HepG2 (cell line): Measurements from ENCODE around the gene WNK4. TPM values are rescaled to one million over a fixed set of nuclear protein-coding genes. Genes with fewer than 3 reads are reported as not detected.

Experiments used
- GFI1 ChIP-seq: sonication (generic); formaldehyde crosslinking; IDR thresholded peaks from 2 replicates; pipeline ENCODE4 v1.5.0; 2020; ENCODE audit warnings: missing genetic modification reagents, mild to moderate bottlenecking, borderline replicate concordance
- GLI4 ChIP-seq: sonication (generic); formaldehyde crosslinking; IDR thresholded peaks from 2 replicates; pipeline ENCODE4 v1.5.1; 2020; ENCODE audit warnings: missing genetic modification reagents, mild to moderate bottlenecking, moderate library complexity, borderline replicate concordance
- JDP2 ChIP-seq: sonication (generic); formaldehyde crosslinking; IDR thresholded peaks from 2 replicates; pipeline ENCODE4 v1.8.1; 2022; ENCODE audit warnings: missing genetic modification reagents, borderline replicate concordance
- JUN ChIP-seq: sonication (generic); formaldehyde crosslinking; IDR thresholded peaks from 2 replicates; pipeline ENCODE4 v1.4.0; 2020; ENCODE audit warnings: mild to moderate bottlenecking, missing genetic modification reagents
- MLLT10 ChIP-seq: sonication (generic); formaldehyde crosslinking; IDR thresholded peaks from 2 replicates; pipeline ENCODE4 v1.4.0; 2020; ENCODE audit warnings: missing genetic modification reagents
- NR0B2 ChIP-seq: sonication (generic); formaldehyde crosslinking; IDR thresholded peaks from 2 replicates; pipeline ENCODE4 v1.4.0; 2020; ENCODE audit warnings: mild to moderate bottlenecking, missing genetic modification reagents
- NR2F2 ChIP-seq: IDR thresholded peaks from 2 replicates; pipeline ENCODE4 v1.6.1; 2012; ENCODE audit warnings: low read depth, inconsistent platforms, borderline replicate concordance
- PAF1 ChIP-seq: IDR thresholded peaks from 2 replicates; pipeline ENCODE4 v1.6.1; 2016; ENCODE audit warnings: missing genetic modification reagents, missing compliant biosample characterization
- RARG ChIP-seq: sonication (generic); formaldehyde crosslinking; IDR thresholded peaks from 2 replicates; pipeline ENCODE4 v1.4.0; 2020; ENCODE audit warnings: low read depth, mild to moderate bottlenecking, missing genetic modification reagents
- RBAK ChIP-seq: sonication (generic); formaldehyde crosslinking; IDR thresholded peaks from 2 replicates; pipeline ENCODE4 v1.5.1; 2020; ENCODE audit warnings: mild to moderate bottlenecking, missing genetic modification reagents
- SMAD1 ChIP-seq: sonication (generic); formaldehyde crosslinking; IDR thresholded peaks from 2 replicates; pipeline ENCODE4 v1.4.0; 2020; ENCODE audit warnings: missing genetic modification reagents, low read depth, mild to moderate bottlenecking, borderline replicate concordance
- SNAI1 ChIP-seq: sonication (generic); formaldehyde crosslinking; IDR thresholded peaks from 2 replicates; pipeline ENCODE4 v1.5.0; 2020; ENCODE audit warnings: mild to moderate bottlenecking, missing genetic modification reagents, borderline replicate concordance
- SP140L ChIP-seq: sonication (generic); formaldehyde crosslinking; IDR thresholded peaks from 2 replicates; pipeline ENCODE4 v1.4.0; 2020; ENCODE audit warnings: missing genetic modification reagents, borderline replicate concordance
- ZBTB2 ChIP-seq: sonication (generic); formaldehyde crosslinking; IDR thresholded peaks from 2 replicates; pipeline ENCODE4 v1.8.0; 2022; ENCODE audit warnings: low read depth, missing genetic modification reagents
- ZC3H13 ChIP-seq: sonication (generic); formaldehyde crosslinking; IDR thresholded peaks from 2 replicates; pipeline ENCODE4 v1.8.1; 2023; ENCODE audit warnings: mild to moderate bottlenecking, missing genetic modification reagents, moderate library complexity
- ZFX ChIP-seq: sonication (generic); formaldehyde crosslinking; IDR thresholded peaks from 2 replicates; pipeline ENCODE4 v1.4.0; 2020; ENCODE audit warnings: mild to moderate bottlenecking, low read depth, missing genetic modification reagents, moderate library complexity
- ZMYM4 ChIP-seq: sonication (generic); formaldehyde crosslinking; IDR thresholded peaks from 2 replicates; pipeline ENCODE4 v1.8.1; 2023; ENCODE audit warnings: mild to moderate bottlenecking, missing genetic modification reagents
- ZNF230 ChIP-seq: sonication (generic); formaldehyde crosslinking; IDR thresholded peaks from 2 replicates; pipeline ENCODE4 v1.4.0; 2020; ENCODE audit warnings: mild to moderate bottlenecking, missing genetic modification reagents
- ZNF281 ChIP-seq: sonication (generic); formaldehyde crosslinking; IDR thresholded peaks from 2 replicates; pipeline ENCODE4 v1.4.0; 2020; ENCODE audit warnings: missing genetic modification reagents, borderline replicate concordance
- ZNF746 ChIP-seq: sonication (generic); formaldehyde crosslinking; IDR thresholded peaks from 2 replicates; pipeline ENCODE4 v1.8.0; 2022; ENCODE audit warnings: mild to moderate bottlenecking, missing genetic modification reagents
- ZNF777 ChIP-seq: sonication (generic); formaldehyde crosslinking; IDR thresholded peaks from 2 replicates; pipeline ENCODE4 v1.4.0; 2020; ENCODE audit warnings: missing genetic modification reagents
- polyA plus RNA-seq, 8 experiments: library from polyadenylated mRNA; depleted of rRNA in 3 of 8; stranded (reverse) in 7 of 8; unstranded in 1 of 8; fragments of >200 nt; fragmentation: Illumina TruSeq in 4 of 8; extraction: Trizol in 4 of 8; gene quantifications; 2 replicates each; pipeline versions ENCODE4 v1.2.1 to v1.2.3, GENCODE V29; 2011 to 2016; ENCODE audit warnings: low read depth in 4 of 8, missing spikeins in 1 of 8, mixed read lengths in 1 of 8; ENCODE audit not compliant: insufficient read depth in 1 of 8
- total RNA-seq, 5 experiments: library from RNA; depleted of rRNA; stranded (reverse); fragments of >200 nt; fragmentation: Illumina TruSeq; extraction: Trizol; gene quantifications; 2 replicates each; pipeline ENCODE4 v1.2.3, GENCODE V29; 2016; ENCODE audit warnings: low read depth in 1 of 5
- TF ChIP-seq, protein P1 (sequence below): sonication (generic); formaldehyde crosslinking; IDR thresholded peaks from 2 replicates; pipeline ENCODE4; 2020; ENCODE audit warnings: missing genetic modification reagents, mild to moderate bottlenecking, borderline replicate concordance

Gene WNK4
- total and polyA plus RNA-seq, 2 of the 13 experiments (the other 11 are each of a cell fraction or from before 2014, with no cell fraction given): 2.7 to 13.7 TPM

DNA sequence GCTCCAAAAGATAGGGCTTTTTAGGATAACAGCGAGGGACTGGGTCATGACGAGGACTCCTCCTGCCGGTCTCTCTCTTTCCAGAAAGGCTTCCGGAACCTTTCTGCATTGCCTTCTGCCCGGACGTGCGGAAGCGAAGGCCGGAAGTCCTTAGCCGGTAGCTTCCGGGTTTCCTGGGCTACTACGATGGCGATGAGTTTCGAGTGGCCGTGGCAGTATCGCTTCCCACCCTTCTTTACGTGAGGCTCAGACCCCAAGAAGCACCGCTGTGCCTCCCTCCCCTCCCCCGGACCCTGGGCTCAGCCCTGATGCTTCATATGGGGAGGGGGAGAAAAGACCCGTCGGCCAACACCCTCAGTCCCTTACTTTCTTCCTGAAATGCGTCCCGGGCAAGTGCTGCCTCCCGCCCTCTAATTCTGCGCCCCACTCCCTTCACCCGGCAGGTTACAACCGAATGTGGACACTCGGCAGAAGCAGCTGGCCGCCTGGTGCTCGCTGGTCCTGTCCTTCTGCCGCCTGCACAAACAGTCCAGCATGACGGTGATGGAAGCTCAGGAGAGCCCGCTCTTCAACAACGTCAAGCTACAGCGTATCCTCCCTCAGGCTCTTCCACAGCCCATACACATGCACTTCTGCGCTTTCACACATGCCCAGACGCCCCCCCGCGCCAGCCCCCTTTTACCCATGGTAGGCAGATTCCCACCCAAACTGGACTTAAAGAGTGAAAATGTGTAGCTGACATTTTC is 6.9 kb upstream of the WNK4 start, which contains the start of gene VPS25 (continued):
- peak; percentile 55; the same call in 1 of the 2 replicates for TF ChIP-seq SMAD1 (CRISPR knock-in tag)
- TF ChIP-seq ZNF746: peak; percentile 54; the same call in 1 of the 2 replicates
- TF ChIP-seq, protein P1, sequence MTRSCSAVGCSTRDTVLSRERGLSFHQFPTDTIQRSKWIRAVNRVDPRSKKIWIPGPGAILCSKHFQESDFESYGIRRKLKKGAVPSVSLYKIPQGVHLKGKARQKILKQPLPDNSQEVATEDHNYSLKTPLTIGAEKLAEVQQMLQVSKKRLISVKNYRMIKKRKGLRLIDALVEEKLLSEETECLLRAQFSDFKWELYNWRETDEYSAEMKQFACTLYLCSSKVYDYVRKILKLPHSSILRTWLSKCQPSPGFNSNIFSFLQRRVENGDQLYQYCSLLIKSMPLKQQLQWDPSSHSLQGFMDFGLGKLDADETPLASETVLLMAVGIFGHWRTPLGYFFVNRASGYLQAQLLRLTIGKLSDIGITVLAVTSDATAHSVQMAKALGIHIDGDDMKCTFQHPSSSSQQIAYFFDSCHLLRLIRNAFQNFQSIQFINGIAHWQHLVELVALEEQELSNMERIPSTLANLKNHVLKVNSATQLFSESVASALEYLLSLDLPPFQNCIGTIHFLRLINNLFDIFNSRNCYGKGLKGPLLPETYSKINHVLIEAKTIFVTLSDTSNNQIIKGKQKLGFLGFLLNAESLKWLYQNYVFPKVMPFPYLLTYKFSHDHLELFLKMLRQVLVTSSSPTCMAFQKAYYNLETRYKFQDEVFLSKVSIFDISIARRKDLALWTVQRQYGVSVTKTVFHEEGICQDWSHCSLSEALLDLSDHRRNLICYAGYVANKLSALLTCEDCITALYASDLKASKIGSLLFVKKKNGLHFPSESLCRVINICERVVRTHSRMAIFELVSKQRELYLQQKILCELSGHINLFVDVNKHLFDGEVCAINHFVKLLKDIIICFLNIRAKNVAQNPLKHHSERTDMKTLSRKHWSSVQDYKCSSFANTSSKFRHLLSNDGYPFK (CRISPR knock-in tag): peak; percentile 96
- no peak for TF ChIP-seq ZBTB2 (CRISPR knock-in tag)
- TF ChIP-seq MLLT10 (CRISPR knock-in tag): no peak
- TF ChIP-seq JUN (CRISPR knock-in tag): no peak
- peak; percentile 98 for TF ChIP-seq SP140L (CRISPR knock-in tag)
- no peak for TF ChIP-seq NR0B2 (CRISPR knock-in tag)
- peak; percentile 62; the same call in 1 of the 2 replicates for TF ChIP-seq ZNF777 (CRISPR knock-in tag)
- TF ChIP-seq JDP2 (CRISPR knock-in tag): no peak
- peak; percentile 66; the same call in 1 of the 2 replicates for TF ChIP-seq ZC3H13 (CRISPR knock-in tag)
- peak; percentile 69 for TF ChIP-seq ZFX (CRISPR knock-in tag)
- TF ChIP-seq ZNF230 (CRISPR knock-in tag): peak; percentile 37; the same call in 1 of the 2 replicates
- TF ChIP-seq PAF1 (CRISPR knock-in tag): no peak; the same call in 1 of the 2 replicates
- no peak for TF ChIP-seq GFI1
- TF ChIP-seq NR2F2: peak; percentile 64; the same call in 1 of the 2 replicates
- peak; percentile 59; the same call in 1 of the 2 replicates for TF ChIP-seq ZNF281 (CRISPR knock-in tag)
- TF ChIP-seq ZMYM4 (CRISPR knock-in tag): peak; percentile 62; the same call in 1 of the 2 replicates
- 0 out of 2 replicates have a peak, but pooled peaks have one; percentile 49 for TF ChIP-seq RBAK (CRISPR knock-in tag)
- TF ChIP-seq RARG (CRISPR knock-in tag): 0 out of 2 replicates have a peak, but pooled peaks have one; percentile 43
- TF ChIP-seq GLI4 (CRISPR knock-in tag): 0 out of 2 replicates have a peak, but pooled peaks have one; percentile 52
- no peak for TF ChIP-seq SNAI1
